Measurements from ENCODE around the gene CDKAL1.

DNA sequence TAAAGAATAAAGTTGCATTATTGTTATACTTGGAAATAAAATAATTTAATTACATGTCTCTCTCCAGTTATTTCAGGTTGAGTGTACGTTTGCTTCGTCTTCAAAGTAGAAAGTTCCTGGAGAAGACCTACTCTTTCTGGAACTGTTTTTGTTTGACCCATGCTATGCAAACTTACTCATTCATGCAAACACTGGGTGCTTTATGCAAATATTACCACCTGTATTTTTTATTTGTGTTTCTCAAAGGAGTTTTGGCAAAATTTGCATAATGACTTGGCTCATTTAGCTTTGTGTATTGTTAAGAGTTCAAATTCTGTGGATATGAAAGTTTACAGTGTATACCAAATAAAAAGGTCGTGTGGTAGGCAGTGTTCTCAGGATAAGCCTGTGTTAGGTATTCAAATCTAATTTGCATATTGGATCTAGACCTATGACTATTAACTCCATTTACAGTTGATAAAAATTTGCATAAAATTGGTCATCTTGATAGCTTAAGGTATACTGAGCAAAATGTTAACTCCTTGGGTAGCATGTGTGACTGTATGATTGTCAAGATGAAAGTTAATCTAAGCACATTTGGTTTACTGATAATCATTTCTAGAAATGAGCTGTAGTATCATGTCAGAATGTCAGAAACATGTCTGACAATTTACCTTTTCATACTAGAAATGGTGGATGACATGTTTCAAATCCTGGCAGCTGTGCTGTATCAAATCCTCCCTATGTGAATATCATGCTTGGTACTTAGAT lies 65.2 kb downstream of the CDKAL1 start:
- no peak for TF ChIP-seq TEAD4 (IDR thresholded peaks at IDR 0.05; ENCODE audit: low read depth, low read length)
- TF ChIP-seq, protein P1, sequence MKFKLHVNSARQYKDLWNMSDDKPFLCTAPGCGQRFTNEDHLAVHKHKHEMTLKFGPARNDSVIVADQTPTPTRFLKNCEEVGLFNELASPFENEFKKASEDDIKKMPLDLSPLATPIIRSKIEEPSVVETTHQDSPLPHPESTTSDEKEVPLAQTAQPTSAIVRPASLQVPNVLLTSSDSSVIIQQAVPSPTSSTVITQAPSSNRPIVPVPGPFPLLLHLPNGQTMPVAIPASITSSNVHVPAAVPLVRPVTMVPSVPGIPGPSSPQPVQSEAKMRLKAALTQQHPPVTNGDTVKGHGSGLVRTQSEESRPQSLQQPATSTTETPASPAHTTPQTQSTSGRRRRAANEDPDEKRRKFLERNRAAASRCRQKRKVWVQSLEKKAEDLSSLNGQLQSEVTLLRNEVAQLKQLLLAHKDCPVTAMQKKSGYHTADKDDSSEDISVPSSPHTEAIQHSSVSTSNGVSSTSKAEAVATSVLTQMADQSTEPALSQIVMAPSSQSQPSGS (IDR thresholded peaks at IDR 0.05; ENCODE audit: low read length): no peak
- TF ChIP-seq EP300 (IDR thresholded peaks at IDR 0.05; ENCODE audit: borderline replicate concordance in 1 of 2, low read depth in 2 of 2, low read length in 2 of 2): no peak
- TF ChIP-seq EGR1 (IDR thresholded peaks at IDR 0.05; ENCODE audit: borderline replicate concordance, low read depth, low read length): no peak
- TF ChIP-seq POLR2A (IDR thresholded peaks at IDR 0.05; ENCODE audit: control extremely low read depth in 1 of 2, low read depth in 2 of 2, low read length in 2 of 2): no peak
- TF ChIP-seq, protein P2, sequence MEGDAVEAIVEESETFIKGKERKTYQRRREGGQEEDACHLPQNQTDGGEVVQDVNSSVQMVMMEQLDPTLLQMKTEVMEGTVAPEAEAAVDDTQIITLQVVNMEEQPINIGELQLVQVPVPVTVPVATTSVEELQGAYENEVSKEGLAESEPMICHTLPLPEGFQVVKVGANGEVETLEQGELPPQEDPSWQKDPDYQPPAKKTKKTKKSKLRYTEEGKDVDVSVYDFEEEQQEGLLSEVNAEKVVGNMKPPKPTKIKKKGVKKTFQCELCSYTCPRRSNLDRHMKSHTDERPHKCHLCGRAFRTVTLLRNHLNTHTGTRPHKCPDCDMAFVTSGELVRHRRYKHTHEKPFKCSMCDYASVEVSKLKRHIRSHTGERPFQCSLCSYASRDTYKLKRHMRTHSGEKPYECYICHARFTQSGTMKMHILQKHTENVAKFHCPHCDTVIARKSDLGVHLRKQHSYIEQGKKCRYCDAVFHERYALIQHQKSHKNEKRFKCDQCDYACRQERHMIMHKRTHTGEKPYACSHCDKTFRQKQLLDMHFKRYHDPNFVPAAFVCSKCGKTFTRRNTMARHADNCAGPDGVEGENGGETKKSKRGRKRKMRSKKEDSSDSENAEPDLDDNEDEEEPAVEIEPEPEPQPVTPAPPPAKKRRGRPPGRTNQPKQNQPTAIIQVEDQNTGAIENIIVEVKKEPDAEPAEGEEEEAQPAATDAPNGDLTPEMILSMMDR (IDR thresholded peaks at IDR 0.05; ENCODE audit: control extremely low read depth in 1 of 3, insufficient read depth in 1 of 3, low read depth in 1 of 3, low read length in 3 of 3): no peak
- TF ChIP-seq RAD21 (IDR thresholded peaks at IDR 0.05 in 1 of 2, conservative IDR thresholded peaks at IDR 0.05 in 1 of 2; ENCODE audit: low read depth in 2 of 2, low read length in 2 of 2): no peak
- no peak for TF ChIP-seq SIRT6 (IDR thresholded peaks at IDR 0.05; ENCODE audit: low read length)
- no peak for TF ChIP-seq KDM1A (IDR thresholded peaks at IDR 0.05; ENCODE audit: borderline replicate concordance, low read length)
- TF ChIP-seq CREB1 (IDR thresholded peaks at IDR 0.05): no peak

Measured in H1 (cell line).